C4-2B (cell line): ENCODE results near the gene TIMP3.

Experiments
- CTCF ChIP-seq: fragments of 450-650 bp; conservative IDR thresholded peaks from 2 replicates; pipeline ENCODE4 v1.5.1; 2017; ENCODE audit warnings: mild to moderate bottlenecking
- ZFX ChIP-seq: fragments of 450-650 bp; IDR thresholded peaks from 2 replicates; pipeline ENCODE4 v1.6.1; 2017

GRCh38 chr22:32764330-32765131 lies 37.0 kb upstream of the TIMP3 start:
- no peak for TF ChIP-seq CTCF
- no peak for TF ChIP-seq ZFX
